ENCODE measurements around the gene DHRS7B. TPM values are rescaled to one million over a fixed set of nuclear protein-coding genes. Genes with fewer than 3 reads are reported as not detected.

Gene DHRS7B
- total and polyA plus RNA-seq, 2 of the 13 experiments (the other 11 are each of a cell fraction or from before 2014, with no cell fraction given) = 20.0 to 35.8 TPM

DNA sequence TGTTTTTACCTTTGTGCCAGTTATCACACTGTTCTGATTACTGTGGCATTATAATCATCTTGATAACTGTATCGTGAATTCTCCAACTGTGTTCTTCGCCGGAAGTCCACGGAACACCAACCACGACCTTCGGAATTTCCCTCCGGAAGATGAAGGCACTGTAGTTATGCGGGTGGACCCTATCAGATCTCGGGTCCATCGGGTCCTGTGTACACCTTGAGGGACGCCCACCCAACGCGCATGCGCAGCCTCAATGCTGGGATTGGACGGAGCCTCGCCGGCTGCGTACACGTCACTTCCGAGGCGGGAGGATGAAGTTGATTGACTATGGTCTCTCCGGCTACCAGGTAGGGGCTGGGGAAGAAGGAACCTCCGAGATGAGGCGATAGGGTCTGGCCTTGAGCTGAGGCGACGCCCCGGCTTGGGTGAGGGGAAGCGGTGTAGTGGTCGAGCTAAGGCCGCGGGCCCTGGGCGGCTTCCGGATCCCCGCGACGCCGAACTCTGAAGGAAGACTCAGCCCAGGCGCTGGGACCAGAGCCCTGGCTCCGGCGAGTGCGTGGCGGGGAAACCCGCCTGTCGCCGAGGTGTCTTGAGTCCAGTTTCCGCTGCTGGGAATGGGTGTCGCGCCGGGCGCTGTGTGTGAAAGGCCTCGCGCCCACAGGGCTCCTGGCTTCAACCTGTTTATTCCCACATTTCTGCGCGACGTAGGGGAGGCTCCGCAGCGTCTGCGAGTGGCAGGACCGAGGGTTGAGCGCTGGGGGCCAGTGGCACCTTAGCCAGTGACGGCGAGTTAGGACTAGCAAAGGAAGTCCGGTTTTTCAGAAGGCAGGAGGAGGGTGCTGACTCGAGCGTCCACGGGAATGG is at the start of gene DHRS7B (continued):
- TF ChIP-seq, protein P1, sequence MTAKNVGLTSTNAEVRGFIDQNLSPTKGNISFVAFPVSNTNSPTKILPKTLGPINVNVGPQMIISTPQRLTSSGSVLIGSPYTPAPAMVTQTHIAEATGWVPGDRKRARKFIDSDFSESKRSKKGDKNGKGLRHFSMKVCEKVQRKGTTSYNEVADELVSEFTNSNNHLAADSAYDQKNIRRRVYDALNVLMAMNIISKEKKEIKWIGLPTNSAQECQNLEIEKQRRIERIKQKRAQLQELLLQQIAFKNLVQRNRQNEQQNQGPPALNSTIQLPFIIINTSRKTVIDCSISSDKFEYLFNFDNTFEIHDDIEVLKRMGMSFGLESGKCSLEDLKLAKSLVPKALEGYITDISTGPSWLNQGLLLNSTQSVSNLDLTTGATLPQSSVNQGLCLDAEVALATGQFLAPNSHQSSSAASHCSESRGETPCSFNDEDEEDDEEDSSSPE (CRISPR knock-in tag; IDR thresholded peaks at IDR 0.05) = peak; percentile 87
- TF ChIP-seq MYNN (CRISPR knock-in tag; IDR thresholded peaks at IDR 0.05; ENCODE audit: low read depth) (0 out of 2 replicates have a peak, but pooled peaks have one; percentile 11), ZNF776 (CRISPR knock-in tag; IDR thresholded peaks at IDR 0.05) (no peak; the same call in 1 of the 2 replicates), KLF12 (CRISPR knock-in tag; IDR thresholded peaks at IDR 0.05; ENCODE audit: borderline replicate concordance) (no peak), ZNF350 (CRISPR knock-in tag; IDR thresholded peaks at IDR 0.05; ENCODE audit: borderline replicate concordance, low read depth) (peak; percentile 75; the same call in 1 of the 2 replicates), MIER2 (CRISPR knock-in tag; IDR thresholded peaks at IDR 0.05) (no peak; the same call in 1 of the 2 replicates), JDP2 (CRISPR knock-in tag; IDR thresholded peaks at IDR 0.05; ENCODE audit: borderline replicate concordance) (no peak), ZNF589 (CRISPR knock-in tag; conservative IDR thresholded peaks at IDR 0.05) (0 out of 2 replicates have a peak, but pooled peaks have one; percentile 56), FOXK2 (IDR thresholded peaks at IDR 0.05) (peak; percentile 64), ZNF713 (CRISPR knock-in tag; IDR thresholded peaks at IDR 0.05) (no peak), ZFP37 (CRISPR knock-in tag; IDR thresholded peaks at IDR 0.05; ENCODE audit: borderline replicate concordance) (no peak), ZMYM2 (CRISPR knock-in tag; IDR thresholded peaks at IDR 0.05) (peak; percentile 68; the same call in 1 of the 2 replicates), HMGA1 (CRISPR knock-in tag; conservative IDR thresholded peaks at IDR 0.05) (no peak), HNRNPL (IDR thresholded peaks at IDR 0.05; ENCODE audit: low read depth, low read length) (peak; percentile 49; the same call in 1 of the 2 replicates), YY1 (IDR thresholded peaks at IDR 0.05; ENCODE audit: insufficient read depth, insufficient replicate concordance, low read depth, low read length) (peak; percentile 44), ZNF670 (CRISPR knock-in tag; IDR thresholded peaks at IDR 0.05; ENCODE audit: borderline replicate concordance) (peak; percentile 50; the same call in 1 of the 2 replicates), ZNF260 (CRISPR knock-in tag; IDR thresholded peaks at IDR 0.05; ENCODE audit: borderline replicate concordance, low read depth) (no peak)
- TF ChIP-seq, protein P2, sequence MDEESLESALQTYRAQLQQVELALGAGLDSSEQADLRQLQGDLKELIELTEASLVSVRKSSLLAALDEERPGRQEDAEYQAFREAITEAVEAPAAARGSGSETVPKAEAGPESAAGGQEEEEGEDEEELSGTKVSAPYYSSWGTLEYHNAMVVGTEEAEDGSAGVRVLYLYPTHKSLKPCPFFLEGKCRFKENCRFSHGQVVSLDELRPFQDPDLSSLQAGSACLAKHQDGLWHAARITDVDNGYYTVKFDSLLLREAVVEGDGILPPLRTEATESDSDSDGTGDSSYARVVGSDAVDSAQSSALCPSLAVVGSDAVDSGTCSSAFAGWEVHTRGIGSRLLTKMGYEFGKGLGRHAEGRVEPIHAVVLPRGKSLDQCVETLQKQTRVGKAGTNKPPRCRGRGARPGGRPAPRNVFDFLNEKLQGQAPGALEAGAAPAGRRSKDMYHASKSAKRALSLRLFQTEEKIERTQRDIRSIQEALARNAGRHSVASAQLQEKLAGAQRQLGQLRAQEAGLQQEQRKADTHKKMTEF (CRISPR knock-in tag; IDR thresholded peaks at IDR 0.05) = peak; percentile 55; the same call in 1 of the 2 replicates
- TF ChIP-seq, protein P3, sequence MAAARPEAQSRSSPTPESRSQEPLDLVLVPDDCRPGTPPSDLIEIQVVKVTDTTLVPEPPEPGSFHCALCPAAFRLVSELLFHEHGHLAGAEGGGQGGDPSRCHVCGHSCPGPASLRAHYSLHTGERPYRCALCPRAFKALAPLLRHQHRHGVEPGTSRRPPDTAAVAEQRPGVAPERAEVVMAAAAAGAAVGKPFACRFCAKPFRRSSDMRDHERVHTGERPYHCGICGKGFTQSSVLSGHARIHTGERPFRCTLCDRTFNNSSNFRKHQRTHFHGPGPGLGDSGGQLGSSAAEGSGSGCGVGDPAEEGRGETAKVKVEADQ (CRISPR knock-in tag; IDR thresholded peaks at IDR 0.05; ENCODE audit: borderline replicate concordance) = peak; percentile 62
- TF ChIP-seq, protein P4, sequence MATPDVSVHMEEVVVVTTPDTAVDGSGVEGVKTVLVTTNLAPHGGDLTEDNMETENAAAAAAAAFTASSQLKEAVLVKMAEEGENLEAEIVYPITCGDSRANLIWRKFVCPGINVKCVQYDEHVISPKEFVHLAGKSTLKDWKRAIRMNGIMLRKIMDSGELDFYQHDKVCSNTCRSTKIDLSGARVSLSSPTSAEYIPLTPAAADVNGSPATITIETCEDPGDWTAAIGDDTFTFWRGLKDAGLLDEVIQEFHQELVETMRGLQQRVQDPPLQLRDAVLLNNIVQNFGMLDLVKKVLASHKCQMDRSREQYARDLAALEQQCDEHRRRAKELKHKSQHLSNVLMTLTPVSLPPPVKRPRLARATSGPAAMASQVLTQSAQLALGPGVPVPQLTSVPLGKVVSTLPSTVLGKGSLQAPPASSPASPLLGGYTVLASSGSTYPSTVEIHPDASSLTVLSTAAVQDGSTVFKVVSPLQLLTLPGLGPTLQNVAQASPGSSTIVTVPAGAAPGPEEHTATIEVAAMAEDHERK (CRISPR knock-in tag; IDR thresholded peaks at IDR 0.05; ENCODE audit: low read depth) = peak; percentile 28; the same call in 1 of the 2 replicates
- TF ChIP-seq, protein P5, sequence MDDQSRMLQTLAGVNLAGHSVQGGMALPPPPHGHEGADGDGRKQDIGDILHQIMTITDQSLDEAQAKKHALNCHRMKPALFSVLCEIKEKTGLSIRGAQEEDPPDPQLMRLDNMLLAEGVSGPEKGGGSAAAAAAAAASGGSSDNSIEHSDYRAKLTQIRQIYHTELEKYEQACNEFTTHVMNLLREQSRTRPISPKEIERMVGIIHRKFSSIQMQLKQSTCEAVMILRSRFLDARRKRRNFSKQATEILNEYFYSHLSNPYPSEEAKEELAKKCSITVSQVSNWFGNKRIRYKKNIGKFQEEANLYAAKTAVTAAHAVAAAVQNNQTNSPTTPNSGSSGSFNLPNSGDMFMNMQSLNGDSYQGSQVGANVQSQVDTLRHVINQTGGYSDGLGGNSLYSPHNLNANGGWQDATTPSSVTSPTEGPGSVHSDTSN (CRISPR knock-in tag; IDR thresholded peaks at IDR 0.05; ENCODE audit: borderline replicate concordance) = no peak
- TF ChIP-seq, protein P6, sequence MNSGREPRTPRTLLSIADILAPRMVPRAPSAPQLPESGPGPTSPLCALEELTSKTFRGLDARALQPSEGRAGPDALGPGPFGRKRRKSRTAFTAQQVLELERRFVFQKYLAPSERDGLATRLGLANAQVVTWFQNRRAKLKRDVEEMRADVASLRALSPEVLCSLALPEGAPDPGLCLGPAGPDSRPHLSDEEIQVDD (CRISPR knock-in tag; IDR thresholded peaks at IDR 0.05; ENCODE audit: borderline replicate concordance) = 0 out of 2 replicates have a peak, but pooled peaks have one; percentile 33
